GM18526 (cell line): ENCODE results near the gene BLOC1S4.

Experiments
- POLR2A ChIP-seq: IDR thresholded peaks from 3 replicates; pipeline ENCODE4 v1.6.1; 2011; ENCODE audit not compliant: insufficient read length; ENCODE audit errors: extremely low read depth

BLOC1S4 gene

GRCh38 chr4:6723851-6724250 lies 7.9 kb downstream of the BLOC1S4 start:
- no peak for TF ChIP-seq POLR2A

- TF ChIP-seq POLR2A: no peak
Measured at GRCh38 chr4:6724421-6725111, 8.6 kb downstream of the BLOC1S4 start.

GRCh38 chr4:6727081-6727942 lies 11.3 kb downstream of the BLOC1S4 start:
- TF ChIP-seq POLR2A: no peak

- TF ChIP-seq POLR2A: no peak
Measured at GRCh38 chr4:6727943-6728250, 11.9 kb downstream of the BLOC1S4 start.

GRCh38 chr4:6728320-6729029 lies 12.5 kb downstream of the BLOC1S4 start:
- TF ChIP-seq POLR2A: no peak

GRCh38 chr4:6730603-6731317 lies 14.8 kb downstream of the BLOC1S4 start:
- TF ChIP-seq POLR2A: no peak

- TF ChIP-seq POLR2A: no peak
Measured at GRCh38 chr4:6731318-6731675, 15.3 kb downstream of the BLOC1S4 start.

- TF ChIP-seq POLR2A: no peak
Measured at GRCh38 chr4:6731780-6732179, 15.8 kb downstream of the BLOC1S4 start.

- no peak for TF ChIP-seq POLR2A
Measured at GRCh38 chr4:6732441-6733357, 16.7 kb downstream of the BLOC1S4 start.

GRCh38 chr4:6733358-6734164 lies 17.6 kb downstream of the BLOC1S4 start:
- no peak for TF ChIP-seq POLR2A

- no peak for TF ChIP-seq POLR2A
Measured at GRCh38 chr4:6734165-6734786, 18.3 kb downstream of the BLOC1S4 start.

- TF ChIP-seq POLR2A: no peak
Measured at GRCh38 chr4:6739920-6740319, 23.9 kb downstream of the BLOC1S4 start.

GRCh38 chr4:6740347-6740746 lies 24.4 kb downstream of the BLOC1S4 start:
- TF ChIP-seq POLR2A: no peak
